ENCODE results near the gene ARL6IP5. TPM values are rescaled to one million over a fixed set of nuclear protein-coding genes. Genes with fewer than 3 reads are reported as not detected.

Gene ARL6IP5
- total RNA-seq, 1 experiment from 2014 or later = 23.9 TPM

DNA sequence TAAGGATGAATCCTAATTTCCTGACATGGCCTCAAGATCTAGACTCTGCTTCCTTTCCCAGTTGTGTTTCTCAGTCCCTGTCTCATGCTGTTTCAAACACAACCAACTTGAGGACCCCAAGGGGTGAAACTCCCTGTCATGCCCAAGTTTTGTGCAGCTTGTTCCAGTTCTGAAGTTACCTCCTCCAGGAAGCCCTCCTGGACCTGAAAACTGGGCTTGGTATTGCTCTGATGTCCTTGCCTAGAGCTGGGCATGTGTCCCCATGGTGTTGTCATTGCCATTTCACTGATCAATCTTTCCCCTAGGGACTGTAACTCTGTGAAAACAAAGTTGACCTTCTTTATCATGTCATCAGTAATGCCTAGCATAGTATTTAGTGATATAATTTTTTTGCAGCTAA lies 43.8 kb downstream of the ARL6IP5 start:
- ChIA-PET POLR2A (ENCODE audit: low non-redundant PET) (no interaction called here), CTCF (no interaction called here)
- BruUV-seq (replicated peaks) = no TSS peak
- no peak for TF ChIP-seq EZH2 (IDR thresholded peaks at IDR 0.05; ENCODE audit: borderline replicate concordance, low read depth, low read length, poor library complexity, severe bottlenecking)
- TF ChIP-seq, protein P1, sequence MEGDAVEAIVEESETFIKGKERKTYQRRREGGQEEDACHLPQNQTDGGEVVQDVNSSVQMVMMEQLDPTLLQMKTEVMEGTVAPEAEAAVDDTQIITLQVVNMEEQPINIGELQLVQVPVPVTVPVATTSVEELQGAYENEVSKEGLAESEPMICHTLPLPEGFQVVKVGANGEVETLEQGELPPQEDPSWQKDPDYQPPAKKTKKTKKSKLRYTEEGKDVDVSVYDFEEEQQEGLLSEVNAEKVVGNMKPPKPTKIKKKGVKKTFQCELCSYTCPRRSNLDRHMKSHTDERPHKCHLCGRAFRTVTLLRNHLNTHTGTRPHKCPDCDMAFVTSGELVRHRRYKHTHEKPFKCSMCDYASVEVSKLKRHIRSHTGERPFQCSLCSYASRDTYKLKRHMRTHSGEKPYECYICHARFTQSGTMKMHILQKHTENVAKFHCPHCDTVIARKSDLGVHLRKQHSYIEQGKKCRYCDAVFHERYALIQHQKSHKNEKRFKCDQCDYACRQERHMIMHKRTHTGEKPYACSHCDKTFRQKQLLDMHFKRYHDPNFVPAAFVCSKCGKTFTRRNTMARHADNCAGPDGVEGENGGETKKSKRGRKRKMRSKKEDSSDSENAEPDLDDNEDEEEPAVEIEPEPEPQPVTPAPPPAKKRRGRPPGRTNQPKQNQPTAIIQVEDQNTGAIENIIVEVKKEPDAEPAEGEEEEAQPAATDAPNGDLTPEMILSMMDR (conservative IDR thresholded peaks at IDR 0.05; ENCODE audit: low read depth, low read length) = no peak
- Histone ChIP-seq H3K36me3 (ENCODE audit: insufficient read depth, low read length, poor library complexity, severe bottlenecking) (no peaks in the 10 kb centered on the region), H3K9me3 (ENCODE audit: low read depth, low read length, poor library complexity, severe bottlenecking) (no peaks in the 10 kb centered on the region), H3K4me3 (ENCODE audit: low read depth, low read length, poor library complexity, severe bottlenecking) (no peak overlapping the region), H3K27ac (ENCODE audit: low read depth, low read length, poor library complexity, severe bottlenecking) (no peak overlapping the region), H3K27me3 (replicated peaks; ENCODE audit: insufficient read depth, low read depth, low read length, poor library complexity) (no peaks in the 10 kb centered on the region), H3K4me1 (ENCODE audit: insufficient read depth, low read length, poor library complexity, severe bottlenecking) (no peaks in the 10 kb centered on the region)
- intact Hi-C loops (cut with micrococcal nuclease; ENCODE audit: unreplicated experiment) = no loop called here
- DNase-seq (ENCODE audit: low spot score) = no peak

DNA sequence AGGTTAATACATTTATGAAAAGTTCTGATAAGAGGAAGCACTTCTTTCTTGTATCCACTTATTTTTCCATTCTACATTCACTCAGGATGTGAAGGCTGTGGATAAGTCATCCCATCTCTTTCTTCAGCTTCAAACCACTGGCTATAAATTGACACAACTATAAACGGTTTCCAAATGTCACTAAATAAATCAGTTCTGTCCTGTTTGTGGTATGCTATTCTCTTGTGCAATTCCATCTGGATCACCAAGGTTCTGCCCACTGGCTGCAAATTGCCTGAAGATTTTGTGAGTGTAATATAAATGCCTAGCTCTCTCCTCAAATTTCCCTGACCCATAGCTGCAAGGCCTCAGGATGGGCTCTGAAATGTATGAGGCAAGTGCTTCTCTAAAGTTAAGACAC lies 44.8 kb downstream of the ARL6IP5 start:
- no TSS peak for BruUV-seq (replicated peaks)
- no peak for DNase-seq (ENCODE audit: low spot score)
- intact Hi-C loops (cut with micrococcal nuclease; ENCODE audit: unreplicated experiment) = no loop called here
- H3K4me3 ChIP-seq (ENCODE audit: low read depth, low read length, poor library complexity, severe bottlenecking) = no peak overlapping the region
- H3K27ac ChIP-seq (ENCODE audit: low read depth, low read length, poor library complexity, severe bottlenecking) = no peak overlapping the region
- TF ChIP-seq, protein P1 (conservative IDR thresholded peaks at IDR 0.05; ENCODE audit: low read depth, low read length) = no peak
- no peak for TF ChIP-seq EZH2 (IDR thresholded peaks at IDR 0.05; ENCODE audit: borderline replicate concordance, low read depth, low read length, poor library complexity, severe bottlenecking)
- ChIA-PET CTCF (no interaction called here), POLR2A (ENCODE audit: low non-redundant PET) (no interaction called here)
- H3K36me3 ChIP-seq (ENCODE audit: insufficient read depth, low read length, poor library complexity, severe bottlenecking) = no peaks in the 10 kb centered on the region
- no peaks in the 10 kb centered on the region for H3K27me3 ChIP-seq (replicated peaks; ENCODE audit: insufficient read depth, low read depth, low read length, poor library complexity)
- no peaks in the 10 kb centered on the region for H3K4me1 ChIP-seq (ENCODE audit: insufficient read depth, low read length, poor library complexity, severe bottlenecking)
- H3K9me3 ChIP-seq (ENCODE audit: low read depth, low read length, poor library complexity, severe bottlenecking) = no peaks in the 10 kb centered on the region

DNA sequence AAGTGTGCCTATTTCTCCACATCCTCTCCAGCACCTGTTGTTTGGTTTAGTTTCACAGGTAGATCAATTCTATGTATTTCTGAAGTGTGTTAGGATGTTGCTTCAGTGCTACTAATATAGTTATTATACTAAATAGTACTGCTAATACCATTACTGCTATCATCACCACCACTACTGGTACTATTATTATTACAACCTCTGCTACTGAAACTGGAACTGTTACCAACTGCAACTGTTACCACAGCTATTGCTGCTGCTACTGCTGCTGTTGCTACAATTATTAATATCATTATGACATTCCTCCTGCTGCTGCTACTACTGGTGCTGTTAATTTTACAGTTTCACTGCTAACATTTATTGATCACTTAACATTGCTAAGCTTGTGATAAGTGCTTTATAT lies 46.0 kb downstream of the ARL6IP5 start:
- CTCF ChIA-PET = no interaction called here
- no peak for DNase-seq (ENCODE audit: low spot score)
- Histone ChIP-seq H3K36me3 (ENCODE audit: insufficient read depth, low read length, poor library complexity, severe bottlenecking) (no peaks in the 10 kb centered on the region), H3K4me3 (ENCODE audit: low read depth, low read length, poor library complexity, severe bottlenecking) (no peak overlapping the region), H3K4me1 (ENCODE audit: insufficient read depth, low read length, poor library complexity, severe bottlenecking) (no peaks in the 10 kb centered on the region), H3K9me3 (ENCODE audit: low read depth, low read length, poor library complexity, severe bottlenecking) (no peaks in the 10 kb centered on the region), H3K27me3 (replicated peaks; ENCODE audit: insufficient read depth, low read depth, low read length, poor library complexity) (no peaks in the 10 kb centered on the region), H3K27ac (ENCODE audit: low read depth, low read length, poor library complexity, severe bottlenecking) (no peak overlapping the region)
- TF ChIP-seq, protein P1 (conservative IDR thresholded peaks at IDR 0.05; ENCODE audit: low read depth, low read length) = no peak
- TF ChIP-seq EZH2 (IDR thresholded peaks at IDR 0.05; ENCODE audit: borderline replicate concordance, low read depth, low read length, poor library complexity, severe bottlenecking) = no peak
- POLR2A ChIA-PET (ENCODE audit: low non-redundant PET) = no interaction called here
- intact Hi-C loops (cut with micrococcal nuclease; ENCODE audit: unreplicated experiment) = no loop called here
- no TSS peak for BruUV-seq (replicated peaks)

Data from A673 (cell line).